Midbrain (tissue), 1 donor: ENCODE data around the gene DSCAM.
"Not testable (repeated sequence)": the region's sequence is repeated elsewhere in the genome, so short reads cannot be mapped to it uniquely, and the experiment has no call there.

ENCODE experiments used
- DNase-seq: peaks from one replicate; lab custom pipeline; 2025; lab: John Stamatoyannopoulos, UW

Gene DSCAM

GRCh38 chr21:40242586-40243265 is 604.2 kb downstream of the DSCAM start:
- DNase-seq: no peak

- no peak for DNase-seq
Observed at GRCh38 chr21:40235528-40235927, 611.4 kb downstream of the DSCAM start.

DNA sequence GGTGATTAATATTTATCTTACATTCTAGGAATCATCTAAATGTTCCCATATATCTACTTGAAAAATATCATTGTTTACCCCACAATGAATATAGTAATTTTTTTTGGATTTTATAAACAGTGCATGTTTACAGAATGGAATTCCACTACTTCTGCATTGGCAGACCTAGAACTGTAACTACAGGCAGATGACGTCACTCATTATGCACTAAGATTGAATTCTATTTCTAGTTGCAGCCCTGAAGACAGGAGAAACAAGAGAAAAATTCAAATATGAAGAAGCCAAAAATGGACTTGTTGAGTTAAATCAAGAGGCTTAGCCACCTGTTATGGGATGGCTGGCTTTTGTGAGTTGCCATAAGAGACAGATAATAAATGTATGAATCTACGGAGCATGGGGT is 615.0 kb downstream of the DSCAM start:
- DNase-seq: no peak

DNA sequence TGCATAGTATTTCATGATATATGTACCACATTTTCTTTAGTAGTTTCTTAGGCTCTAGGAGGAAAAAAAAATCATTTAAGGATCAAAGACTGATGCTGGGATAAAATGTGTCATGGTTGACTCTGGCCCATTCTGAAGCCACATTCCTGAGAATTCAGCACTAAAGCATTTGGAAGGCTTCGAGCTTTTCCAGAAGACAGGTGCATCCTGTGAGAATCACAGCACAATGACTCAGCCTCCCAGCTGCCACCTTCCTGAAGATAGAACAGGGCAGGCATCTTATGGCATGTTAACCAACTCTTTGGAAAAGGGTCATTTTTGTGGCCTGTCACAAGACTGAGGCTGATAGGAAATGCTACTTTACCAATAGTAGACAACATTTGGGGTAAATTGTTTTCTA is 619.9 kb downstream of the DSCAM start:
- DNase-seq: no peak

- DNase-seq: no peak
Observed at GRCh38 chr21:40215941-40216340, 631.0 kb downstream of the DSCAM start.

- DNase-seq: no peak
Observed at GRCh38 chr21:40210251-40210650, 636.7 kb downstream of the DSCAM start.

GRCh38 chr21:40208948-40209345 is 638.0 kb downstream of the DSCAM start:
- no peak for DNase-seq

- no peak for DNase-seq
Observed at GRCh38 chr21:40208206-40208947, 638.6 kb downstream of the DSCAM start.

DNA sequence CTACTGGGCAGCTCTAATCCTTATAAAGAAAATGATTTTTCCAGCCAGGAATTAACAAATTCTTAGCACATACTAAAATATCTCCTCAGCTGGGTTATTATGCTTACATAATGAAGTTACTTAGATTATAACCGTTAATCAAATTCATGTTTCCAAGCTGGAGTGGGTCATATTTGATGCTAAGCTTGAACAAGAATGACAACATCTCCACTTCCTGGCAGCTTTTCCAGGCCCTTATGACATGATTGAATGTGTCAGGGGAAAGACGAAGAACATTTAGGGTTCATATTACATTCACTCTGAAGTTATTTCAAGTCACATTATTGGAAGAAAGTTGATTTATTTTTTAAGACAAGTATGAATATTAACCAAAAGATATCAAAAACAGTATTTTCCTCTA is 646.0 kb downstream of the DSCAM start:
- DNase-seq: no peak

GRCh38 chr21:40200126-40200525 is 646.8 kb downstream of the DSCAM start:
- no peak for DNase-seq

DNA sequence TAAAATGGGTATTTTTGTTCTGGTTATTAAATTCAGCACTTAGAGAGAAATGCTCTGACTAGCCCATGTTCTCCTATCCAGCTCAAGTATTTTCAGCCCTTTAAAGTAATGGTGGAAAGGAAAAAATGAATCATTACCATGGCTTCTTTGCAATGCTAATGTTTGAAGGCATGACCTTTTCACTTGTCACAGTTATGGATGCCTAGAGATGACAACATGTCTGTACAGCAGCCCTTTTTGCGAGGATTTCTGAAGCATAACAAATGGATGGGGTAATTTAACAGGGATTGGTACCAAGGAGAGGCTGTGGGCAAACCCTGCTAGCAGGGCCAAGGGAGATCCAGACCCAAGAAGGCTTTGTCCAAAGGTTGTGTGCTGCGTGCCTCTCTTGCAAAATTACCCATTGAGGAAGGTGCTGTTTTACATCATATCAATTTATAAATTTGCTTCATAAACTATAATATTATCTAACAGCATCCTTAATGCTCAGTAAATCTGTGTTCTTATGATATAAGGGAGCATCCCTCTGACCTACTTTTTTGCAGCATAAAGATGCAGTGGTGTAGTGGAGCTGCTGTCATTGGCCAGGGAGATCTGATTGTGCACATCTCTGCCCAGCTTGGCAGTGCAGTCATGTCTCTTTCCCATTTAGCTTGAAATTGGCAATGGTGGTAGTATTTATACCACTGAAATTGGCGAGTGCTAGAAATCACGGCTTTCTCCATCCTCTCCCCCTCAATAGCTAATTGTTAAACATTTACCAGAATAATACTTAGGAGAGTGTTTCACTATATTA is 652.6 kb downstream of the DSCAM start:
- DNase-seq: no peak

DNA sequence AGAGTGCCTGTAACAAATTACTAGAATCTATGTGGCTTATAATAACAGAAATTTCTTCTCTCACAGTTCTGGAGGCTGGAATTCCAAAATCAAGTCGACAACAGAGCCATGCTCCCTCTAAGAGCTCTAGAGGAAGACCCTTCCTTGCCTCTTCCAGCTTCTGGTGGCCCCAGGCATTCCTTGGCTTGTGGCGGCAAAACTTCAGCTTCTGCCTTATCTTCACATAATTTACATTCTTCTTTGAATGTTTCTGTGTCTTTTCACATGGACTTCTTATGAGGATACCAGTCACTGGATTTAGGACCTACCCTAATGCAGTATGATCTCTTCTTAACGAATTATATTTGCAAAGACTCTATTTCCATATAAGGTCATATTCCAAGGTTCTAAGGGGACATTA is 655.3 kb downstream of the DSCAM start:
- DNase-seq: no peak

DNA sequence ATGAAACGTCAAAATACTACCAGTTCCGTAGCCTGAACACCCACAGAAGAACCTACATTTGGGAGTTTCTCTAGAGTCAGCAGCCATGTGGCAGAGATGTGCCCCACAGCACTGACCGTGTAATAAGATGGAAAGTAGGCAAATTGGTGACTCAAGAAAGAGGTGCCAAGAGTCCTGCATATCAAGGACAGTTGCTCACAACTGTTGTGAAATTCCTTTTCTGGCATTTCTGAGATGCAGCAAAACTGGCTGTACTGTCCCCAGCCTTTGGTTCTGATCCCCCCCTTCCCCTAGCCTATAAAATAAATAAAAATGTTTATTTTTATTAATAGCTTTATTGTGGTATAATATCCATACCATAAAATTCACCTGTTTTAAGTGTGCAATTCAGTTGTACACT is 655.8 kb downstream of the DSCAM start:
- DNase-seq: no peak

GRCh38 chr21:40187946-40188654 is 658.9 kb downstream of the DSCAM start:
- no peak for DNase-seq

- no peak for DNase-seq
Observed at GRCh38 chr21:40187244-40187643, 659.7 kb downstream of the DSCAM start.

DNA sequence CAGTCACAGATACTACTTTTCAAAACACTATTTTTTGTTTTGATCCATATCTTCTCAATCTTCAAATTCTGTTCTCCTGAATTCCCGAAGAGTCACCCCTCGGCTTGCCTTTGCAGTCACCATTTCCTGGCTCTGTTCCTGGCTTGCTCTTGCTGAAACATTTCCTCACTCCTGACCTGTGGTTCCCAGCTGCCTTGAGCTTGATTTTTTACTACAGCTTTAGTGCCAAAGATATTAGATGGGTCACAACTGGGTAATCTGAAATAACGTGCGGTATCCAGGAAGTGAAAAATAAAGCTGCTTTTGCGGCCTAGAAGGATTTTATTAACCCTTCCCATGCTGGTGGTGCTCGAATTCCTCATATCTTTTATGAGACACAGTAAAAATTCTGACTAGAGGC is 660.9 kb downstream of the DSCAM start:
- DNase-seq: no peak

DNA sequence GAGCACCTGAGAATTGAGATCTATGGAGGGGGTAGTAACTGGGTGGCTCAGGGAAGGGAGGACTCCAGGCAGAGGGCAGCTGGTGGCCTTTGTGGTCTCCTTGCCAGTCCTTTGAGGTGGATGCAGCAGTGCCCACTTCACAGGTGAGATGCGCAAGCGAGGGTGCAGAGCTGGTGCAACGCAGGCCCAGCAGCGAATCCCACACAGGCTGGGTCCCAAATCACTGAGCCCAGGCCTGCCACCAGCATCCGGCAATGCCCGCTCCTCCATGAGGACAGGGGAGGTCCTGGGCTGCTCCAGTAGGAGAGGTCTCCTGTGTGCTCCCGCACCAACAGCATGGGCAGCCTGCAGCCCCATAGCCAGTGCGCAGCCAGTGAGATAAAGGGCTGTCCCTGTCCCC is 661.8 kb downstream of the DSCAM start:
- no peak for DNase-seq

GRCh38 chr21:40182491-40182890 is 664.5 kb downstream of the DSCAM start:
- DNase-seq: not testable (repeated sequence)

DNA sequence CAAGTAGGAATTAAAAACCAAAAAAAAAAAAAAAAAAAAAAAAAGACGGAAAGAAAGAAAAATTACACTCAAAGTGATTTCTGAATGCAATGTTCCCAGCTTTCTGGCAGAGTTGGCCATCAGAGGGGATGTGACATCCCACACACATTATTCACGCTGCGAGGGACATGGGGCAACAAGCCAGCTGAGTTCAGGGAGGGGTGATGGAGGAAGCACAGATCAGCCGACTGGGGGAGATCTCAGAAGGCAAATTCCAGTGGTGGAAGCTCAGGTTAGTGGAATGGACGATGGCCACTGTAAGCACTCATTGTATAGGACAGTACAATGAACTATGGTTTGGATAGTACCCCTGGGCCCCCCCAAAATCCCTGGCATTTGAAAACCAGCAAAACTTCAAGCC is 667.8 kb downstream of the DSCAM start:
- DNase-seq: no peak

- DNase-seq: no peak
Observed at GRCh38 chr21:40178726-40179125, 668.2 kb downstream of the DSCAM start.

DNA sequence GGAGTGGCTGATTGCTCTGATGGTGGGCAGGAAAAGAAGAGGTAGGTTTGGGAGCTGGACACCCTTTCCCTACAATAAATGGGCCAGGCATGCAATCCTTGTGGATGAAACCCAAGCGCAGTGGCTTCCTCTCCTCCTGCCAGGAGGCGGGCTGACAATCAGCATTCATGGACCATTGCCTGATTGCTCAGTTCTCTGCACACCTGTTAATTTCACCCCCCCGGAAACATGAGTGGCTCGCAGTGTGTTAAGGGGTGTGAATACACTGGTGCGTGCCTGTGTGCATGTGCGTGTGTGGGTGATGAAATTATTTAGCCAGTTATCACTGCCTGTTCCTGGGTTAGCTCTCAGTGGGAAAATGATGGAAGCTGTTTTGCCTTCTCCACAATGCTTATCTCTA is 669.0 kb downstream of the DSCAM start:
- DNase-seq: no peak

GRCh38 chr21:40176724-40177123 is 670.2 kb downstream of the DSCAM start:
- no peak for DNase-seq
